Measurements from ENCODE around the gene NSMCE1.

NSMCE1 gene

DNA sequence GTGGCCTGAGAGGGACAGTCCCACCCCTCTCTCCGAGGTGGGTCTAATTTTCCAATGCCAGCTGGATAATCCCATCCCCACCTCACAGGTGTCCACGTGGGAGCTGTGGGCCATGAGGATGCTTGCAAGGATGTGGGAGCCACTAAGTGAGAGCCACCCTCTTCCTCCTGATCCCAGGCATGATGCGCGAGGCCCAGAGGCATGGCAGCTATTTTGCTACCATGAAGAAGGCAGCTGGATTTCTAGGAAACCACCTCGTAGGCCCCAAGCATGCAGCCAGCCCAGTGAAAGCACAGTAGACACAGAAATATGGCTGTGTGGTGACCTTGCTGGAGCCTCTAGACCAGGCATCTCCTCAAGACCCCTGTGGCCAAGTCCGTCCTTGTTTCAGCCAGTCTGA, 44.9 kb downstream of the NSMCE1 start:
- in situ Hi-C loops (cut with MboI; ENCODE audit: low pct_unique_long_range_greater_than_20kb, low sequenced_read_pairs, unreplicated experiment): no loop called here

GRCh38 chr16:27223226-27223610, 45.4 kb downstream of the NSMCE1 start:
- peak; percentile 26 for TF ChIP-seq CTCF (IDR thresholded peaks at IDR 0.05; ENCODE audit: extremely low read depth, insufficient read depth, missing control alignments)
- no peak for DNase-seq (ENCODE audit: low spot score)
- in situ Hi-C loops (cut with MboI; ENCODE audit: low pct_unique_long_range_greater_than_20kb, low sequenced_read_pairs, unreplicated experiment): no loop called here

More for the DNA sequence above, 44.9 kb downstream of the NSMCE1 start:
- no peak for DNase-seq (ENCODE audit: low spot score)
- TF ChIP-seq CTCF (IDR thresholded peaks at IDR 0.05; ENCODE audit: extremely low read depth, insufficient read depth, missing control alignments): no peak

DNA sequence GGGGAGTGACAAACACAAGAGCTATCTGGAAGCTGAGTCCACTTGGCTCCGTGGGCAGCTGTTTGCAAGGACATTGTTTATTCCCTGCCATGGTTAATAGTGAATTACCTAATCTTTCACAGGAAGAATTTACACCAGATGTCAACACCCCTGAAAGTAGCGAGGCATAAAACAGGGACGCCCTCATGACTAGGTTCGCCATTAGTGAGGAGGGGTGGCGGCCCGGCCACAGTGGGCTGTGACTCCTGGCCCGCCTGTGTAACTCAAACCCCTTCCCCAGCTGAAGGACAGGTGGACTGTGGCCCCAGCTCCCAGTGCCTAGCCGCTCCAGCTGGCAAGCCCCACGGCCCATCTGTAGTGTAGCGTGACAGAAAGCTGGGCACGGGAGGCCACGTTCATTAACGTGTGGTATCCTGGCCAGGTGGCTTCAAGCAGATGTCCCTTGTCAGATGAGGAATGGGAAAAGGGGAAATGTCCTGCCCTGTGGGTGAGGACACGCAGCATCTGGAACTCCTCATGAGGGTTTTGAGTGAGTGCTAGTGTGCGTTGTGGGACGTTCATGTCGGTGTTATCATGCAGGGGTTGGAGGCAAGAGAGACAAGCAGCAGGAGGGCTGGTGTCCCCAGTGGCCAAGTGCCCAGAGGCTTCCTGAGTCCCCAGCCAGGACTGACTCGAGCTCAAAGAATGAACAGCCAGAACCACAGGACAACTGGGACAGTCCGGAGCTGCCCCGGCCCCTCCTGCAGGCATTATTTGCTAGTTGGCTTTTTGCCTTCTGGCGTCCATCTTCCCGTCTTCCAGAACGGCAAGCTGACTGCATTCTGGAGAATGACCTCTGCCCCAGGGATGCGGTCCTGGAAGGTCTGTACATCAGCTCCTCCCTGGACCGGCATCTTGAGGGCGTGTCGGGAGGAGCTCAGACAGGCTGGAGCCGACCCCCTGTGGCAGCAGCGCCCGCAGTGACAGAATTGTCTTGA, 46.0 kb downstream of the NSMCE1 start:
- in situ Hi-C loops (cut with MboI; ENCODE audit: low pct_unique_long_range_greater_than_20kb, low sequenced_read_pairs, unreplicated experiment): no loop called here
- no peak for DNase-seq (ENCODE audit: low spot score)
- TF ChIP-seq CTCF (IDR thresholded peaks at IDR 0.05; ENCODE audit: extremely low read depth, insufficient read depth, missing control alignments): no peak

DNA sequence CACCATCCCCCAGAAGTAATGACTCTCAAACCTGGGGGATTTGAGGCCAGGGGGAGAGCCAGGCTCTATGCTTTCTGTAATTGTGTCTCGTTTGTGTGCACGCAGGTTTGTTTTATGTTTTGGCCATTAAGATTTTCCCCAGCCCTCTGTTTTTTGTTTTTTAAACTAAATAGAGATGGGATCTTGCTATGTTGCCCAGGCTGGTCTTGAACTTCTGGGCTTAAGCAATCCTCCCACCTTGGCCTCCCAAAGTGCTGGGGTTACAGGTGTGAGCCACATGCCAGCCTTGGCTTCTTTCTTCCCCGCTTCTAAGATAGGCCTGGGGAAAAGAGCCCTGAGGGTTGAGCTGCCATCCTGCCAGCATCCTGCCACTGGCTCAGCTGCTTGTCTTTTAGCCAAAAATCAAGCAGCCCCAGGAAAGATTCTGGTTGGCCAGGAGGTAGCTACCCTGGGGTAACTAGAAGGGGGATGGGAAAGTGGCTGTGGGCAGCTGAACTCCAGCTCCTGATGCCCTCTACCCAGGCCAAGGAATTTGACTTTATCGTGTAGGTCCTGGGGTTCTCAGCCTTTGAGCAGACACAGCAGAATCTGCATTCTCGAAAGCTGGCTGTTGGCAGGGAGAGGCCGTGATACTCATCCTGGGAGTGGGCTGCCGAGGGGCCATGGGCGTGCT, 46.9 kb downstream of the NSMCE1 start:
- in situ Hi-C loops (cut with MboI; ENCODE audit: low pct_unique_long_range_greater_than_20kb, low sequenced_read_pairs, unreplicated experiment): no loop called here
- TF ChIP-seq CTCF (IDR thresholded peaks at IDR 0.05; ENCODE audit: extremely low read depth, insufficient read depth, missing control alignments): no peak
- no peak for DNase-seq (ENCODE audit: low spot score)

GRCh38 chr16:27220991-27221390, 47.6 kb downstream of the NSMCE1 start:
- DNase-seq (ENCODE audit: low spot score): no peak
- in situ Hi-C loops (cut with MboI; ENCODE audit: low pct_unique_long_range_greater_than_20kb, low sequenced_read_pairs, unreplicated experiment): no loop called here

More at GRCh38 chr16:27220991-27221390, 47.6 kb downstream of the NSMCE1 start:
- no peak for TF ChIP-seq CTCF (IDR thresholded peaks at IDR 0.05; ENCODE audit: extremely low read depth, insufficient read depth, missing control alignments)
